Trophoblast cell (in vitro differentiated cells and primary cell): Measurements from ENCODE around the gene CACNB2.
A peak's percentile ranks its signal among the peaks of the same experiment; 100 is the strongest.

Experiments
- DNase-seq, 2 donors: peaks; one replicate each; pipeline ENCODE4 v3.0.0-alpha.2; 2016
- H2AFZ ChIP-seq: 2 replicates; pipeline ENCODE4 v1.6.1; 2013; ENCODE audit warnings: low read length, moderate library complexity, mild to moderate bottlenecking; ENCODE audit not compliant: insufficient read depth, poor library complexity
- H2AK5ac ChIP-seq: 2 replicates; pipeline ENCODE4 v1.6.1; 2013; ENCODE audit warnings: mild to moderate bottlenecking, low read length
- H2BK120ac ChIP-seq: 2 replicates; pipeline ENCODE4 v1.6.1; 2013; ENCODE audit warnings: low read length, mild to moderate bottlenecking, moderate library complexity; ENCODE audit not compliant: insufficient read depth, poor library complexity
- H2BK12ac ChIP-seq: 2 replicates; pipeline ENCODE4 v1.6.1; 2013; ENCODE audit warnings: mild to moderate bottlenecking, low read length, moderate library complexity
- H2BK5ac ChIP-seq: 2 replicates; pipeline ENCODE4 v1.6.1; 2013; ENCODE audit warnings: low read length, low read depth, moderate library complexity, mild to moderate bottlenecking; ENCODE audit not compliant: poor library complexity
- H3K14ac ChIP-seq: 2 replicates; pipeline ENCODE4 v1.6.1; 2013; ENCODE audit warnings: mild to moderate bottlenecking, low read length
- H3K18ac ChIP-seq: 2 replicates; pipeline ENCODE4 v1.6.1; 2013; ENCODE audit warnings: mild to moderate bottlenecking, low read length
- H3K23ac ChIP-seq: 2 replicates; pipeline ENCODE4 v1.6.1; 2013; ENCODE audit warnings: low read length
- H3K27ac ChIP-seq: 2 replicates; pipeline ENCODE4 v1.5.1; 2013; ENCODE audit warnings: low read depth, mild to moderate bottlenecking, inconsistent platforms, low read length, moderate library complexity
- H3K27me3 ChIP-seq: 2 replicates; pipeline ENCODE4 v1.6.1; 2013; ENCODE audit warnings: inconsistent platforms, mild to moderate bottlenecking, low read length, moderate library complexity; ENCODE audit not compliant: insufficient read depth
- H3K36me3 ChIP-seq, 2 experiments: 1 replicate in 1 of 2; 2 replicates in 1 of 2; pipeline ENCODE4 v1.6.1; 2013; ENCODE audit warnings: low read length in 2 of 2, mild to moderate bottlenecking in 2 of 2, moderate library complexity in 1 of 2; ENCODE audit not compliant: insufficient read depth in 2 of 2, control insufficient read depth in 1 of 2
- H3K4ac ChIP-seq: 2 replicates; pipeline ENCODE4 v1.6.1; 2013; ENCODE audit warnings: low read depth, mild to moderate bottlenecking, low read length, moderate library complexity
- H3K4me1 ChIP-seq, 2 experiments: 1 replicate in 1 of 2; 2 replicates in 1 of 2; pipeline ENCODE4 v1.6.1; 2013; ENCODE audit warnings: low read length in 2 of 2, mild to moderate bottlenecking in 2 of 2, moderate library complexity in 1 of 2; ENCODE audit not compliant: insufficient read depth in 2 of 2, control insufficient read depth in 1 of 2
- H3K4me2 ChIP-seq: 2 replicates; pipeline ENCODE4 v1.6.1; 2013; ENCODE audit warnings: inconsistent platforms, mild to moderate bottlenecking, low read length, moderate library complexity
- H3K4me3 ChIP-seq: 2 replicates; pipeline ENCODE4 v1.5.1; 2013; ENCODE audit warnings: mild to moderate bottlenecking, low read depth, low read length, inconsistent platforms
- H3K79me1 ChIP-seq: one replicate; pipeline ENCODE4 v1.6.1; 2013; ENCODE audit warnings: low read length
- H3K79me2 ChIP-seq: 2 replicates; pipeline ENCODE4 v1.6.1; 2013; ENCODE audit warnings: low read length, mild to moderate bottlenecking; ENCODE audit not compliant: control insufficient read depth, insufficient read depth, poor library complexity
- H3K9ac ChIP-seq: 2 replicates; pipeline ENCODE4 v1.6.1; 2013; ENCODE audit warnings: mild to moderate bottlenecking, low read length
- H3K9me3 ChIP-seq: 2 replicates; pipeline ENCODE4 v1.6.1; 2013; ENCODE audit warnings: low read depth, mild to moderate bottlenecking, control low read depth, inconsistent platforms, low read length; ENCODE audit not compliant: insufficient read depth
- H4K12ac ChIP-seq: 2 replicates; pipeline ENCODE4 v1.6.1; 2013; ENCODE audit warnings: low read depth, mild to moderate bottlenecking, low read length, moderate library complexity
- H4K8ac ChIP-seq: 2 replicates; pipeline ENCODE4 v1.6.1; 2013; ENCODE audit warnings: low read depth, mild to moderate bottlenecking, low read length, moderate library complexity
- H4K91ac ChIP-seq: one replicate; pipeline ENCODE4 v1.6.1; 2013; ENCODE audit warnings: low read depth, mild to moderate bottlenecking, low read length, moderate library complexity
- WGBS: extraction: QIAGEN DNeasy Blood & Tissue Kit; methylation state at CpG from one replicate; pipeline ENCODE4 v1.1.7; 2013; ENCODE audit warnings: missing lambda C conversion rate; ENCODE audit not compliant: insufficient read length, insufficient coverage; ENCODE audit errors: extremely low coverage; 5-methylcytosine and 5-hydroxymethylcytosine counted together

The CACNB2 gene

GRCh38 chr10:18406136-18406535 lies 265.9 kb downstream of the CACNB2 start:
- Histone ChIP-seq H4K8ac (no peak overlapping the region), H2AK5ac (no peak overlapping the region), H3K9me3 (no peaks in the 10 kb centered on the region), H3K4me1 (no peaks in the 10 kb centered on the region), H3K4ac (no peak overlapping the region), H2AFZ (no peak overlapping the region), H4K12ac (no peak overlapping the region), H3K27me3 (no peaks in the 10 kb centered on the region), H3K4me3 (no peak overlapping the region), H3K18ac (no peak overlapping the region), H3K14ac (no peak overlapping the region), H2BK12ac (no peak overlapping the region), H3K23ac (no peak overlapping the region), H3K79me2 (no peaks in the 10 kb centered on the region), H2BK5ac (no peak overlapping the region), H4K91ac (no peak overlapping the region), H3K27ac (no peak overlapping the region), H3K36me3 (no peaks in the 10 kb centered on the region), H3K79me1 (no peaks in the 10 kb centered on the region), H3K4me2 (no peak overlapping the region), H2BK120ac (no peak overlapping the region), H3K9ac (peak overlapping the region; percentile 10)
- DNase-seq = no peak
- WGBS = no CpG with 5 or more reads among the region's 4 CpGs

- no CpG with 5 or more reads among the region's 4 CpGs for WGBS
- no peak overlapping the region for H3K4me3 ChIP-seq
- no peaks in the 10 kb centered on the region for H3K36me3 ChIP-seq
- H4K8ac ChIP-seq = no peak overlapping the region
- H2AFZ ChIP-seq = no peak overlapping the region
- no peak overlapping the region for H2BK120ac ChIP-seq
- no peak overlapping the region for H3K4me2 ChIP-seq
- H3K4ac ChIP-seq = no peak overlapping the region
- H3K27ac ChIP-seq = no peak overlapping the region
- no peak overlapping the region for H2BK12ac ChIP-seq
- no peak overlapping the region for H4K91ac ChIP-seq
- no peak overlapping the region for H3K14ac ChIP-seq
- no peaks in the 10 kb centered on the region for H3K9me3 ChIP-seq
- H3K79me2 ChIP-seq = no peaks in the 10 kb centered on the region
- no peak overlapping the region for H2AK5ac ChIP-seq
- no peak overlapping the region for H3K9ac ChIP-seq
- DNase-seq = no peak
- no peaks in the 10 kb centered on the region for H3K27me3 ChIP-seq
- no peak overlapping the region for H2BK5ac ChIP-seq
- no peaks in the 10 kb centered on the region for H3K4me1 ChIP-seq
- H3K18ac ChIP-seq = no peak overlapping the region
- no peak overlapping the region for H4K12ac ChIP-seq
- H3K79me1 ChIP-seq = no peaks in the 10 kb centered on the region
- no peak overlapping the region for H3K23ac ChIP-seq
Observed at GRCh38 chr10:18409599-18410397, 269.6 kb downstream of the CACNB2 start.

GRCh38 chr10:18414061-18414460 lies 273.8 kb downstream of the CACNB2 start:
- H3K4ac ChIP-seq = no peak overlapping the region
- no peak for DNase-seq
- H3K9me3 ChIP-seq = no peaks in the 10 kb centered on the region
- H3K27ac ChIP-seq = no peak overlapping the region
- no peaks in the 10 kb centered on the region for H3K79me2 ChIP-seq
- H3K4me1 ChIP-seq = no peaks in the 10 kb centered on the region
- no peaks in the 10 kb centered on the region for H3K36me3 ChIP-seq
- H3K23ac ChIP-seq = no peak overlapping the region
- no CpG with 5 or more reads among the region's 2 CpGs for WGBS
- no peak overlapping the region for H2BK12ac ChIP-seq
- H2AFZ ChIP-seq = no peak overlapping the region
- no peak overlapping the region for H4K91ac ChIP-seq
- H3K4me3 ChIP-seq = no peak overlapping the region
- H3K9ac ChIP-seq = no peak overlapping the region
- no peaks in the 10 kb centered on the region for H3K27me3 ChIP-seq
- no peak overlapping the region for H3K18ac ChIP-seq
- no peak overlapping the region for H2AK5ac ChIP-seq
- no peak overlapping the region for H4K8ac ChIP-seq
- no peak overlapping the region for H4K12ac ChIP-seq
- no peak overlapping the region for H3K14ac ChIP-seq
- H3K4me2 ChIP-seq = no peak overlapping the region
- no peak overlapping the region for H2BK5ac ChIP-seq
- H2BK120ac ChIP-seq = no peak overlapping the region
- H3K79me1 ChIP-seq = no peaks in the 10 kb centered on the region

GRCh38 chr10:18417950-18418527 lies 277.8 kb downstream of the CACNB2 start:
- Histone ChIP-seq H2BK120ac (no peak overlapping the region), H3K14ac (no peak overlapping the region), H3K79me1 (no peaks in the 10 kb centered on the region), H4K12ac (no peak overlapping the region), H3K18ac (no peak overlapping the region), H3K27ac (no peak overlapping the region), H4K91ac (no peak overlapping the region), H3K4me2 (no peak overlapping the region), H3K9ac (no peak overlapping the region), H2BK12ac (no peak overlapping the region), H3K9me3 (no peaks in the 10 kb centered on the region), H3K4me3 (no peak overlapping the region), H3K23ac (no peak overlapping the region), H3K36me3 (no peaks in the 10 kb centered on the region), H3K79me2 (no peaks in the 10 kb centered on the region), H4K8ac (no peak overlapping the region), H2AFZ (no peak overlapping the region), H2BK5ac (no peak overlapping the region), H2AK5ac (no peak overlapping the region), H3K4me1 (no peaks in the 10 kb centered on the region), H3K27me3 (no peaks in the 10 kb centered on the region), H3K4ac (no peak overlapping the region)
- WGBS = no CpG with 5 or more reads among the region's 15 CpGs
- no peak for DNase-seq
